ENCODE data around the gene RNF157. TPM values are rescaled to one million over a fixed set of nuclear protein-coding genes. Genes with fewer than 3 reads are reported as not detected.

The RNF157 gene
- total and polyA plus RNA-seq, 9 of the 15 experiments (the other 6 are each of a cell fraction or from before 2014, with no cell fraction given), result 8.1 to 31.7 (median 20.8) TPM

DNA sequence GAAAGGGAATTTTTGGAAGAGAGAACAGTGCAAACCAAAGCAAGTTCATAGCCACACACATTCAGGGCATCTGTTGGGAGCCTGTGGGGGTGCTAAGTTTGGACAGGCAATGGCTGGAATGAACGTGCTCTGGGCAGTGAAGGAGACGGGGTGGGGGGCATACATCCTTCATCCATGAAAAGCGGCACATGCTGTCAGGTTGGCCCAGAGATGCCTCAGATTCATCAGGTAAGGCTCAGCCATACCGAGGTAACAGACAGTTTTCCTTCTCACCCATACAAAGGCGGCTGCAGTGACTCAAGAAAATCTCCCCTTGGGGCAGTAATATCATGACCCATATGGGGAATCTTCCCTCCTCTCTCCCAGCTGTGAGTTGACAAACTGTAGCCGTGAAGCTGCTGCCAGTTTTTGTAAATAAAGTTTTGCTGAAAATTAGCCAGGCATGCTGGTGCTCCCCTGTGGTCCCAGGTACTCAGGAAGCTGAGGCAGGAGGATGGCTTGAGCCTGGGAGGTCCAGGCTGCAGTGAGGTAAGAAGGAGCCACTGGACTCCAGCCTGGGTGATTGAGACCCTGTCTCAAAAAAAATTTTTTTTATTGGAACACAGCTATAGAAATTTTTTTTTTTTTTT is 15.6 kb upstream of the RNF157 start:
- peaks cover 0 to 3% of the 10 kb centered on the region in 2 experiments for H3K4me1 ChIP-seq (replicated peaks in 1 of 2; ENCODE audit: control insufficient read depth in 2 of 2, insufficient read depth in 2 of 2, low read length in 2 of 2)
- TF ChIP-seq, protein P1, sequence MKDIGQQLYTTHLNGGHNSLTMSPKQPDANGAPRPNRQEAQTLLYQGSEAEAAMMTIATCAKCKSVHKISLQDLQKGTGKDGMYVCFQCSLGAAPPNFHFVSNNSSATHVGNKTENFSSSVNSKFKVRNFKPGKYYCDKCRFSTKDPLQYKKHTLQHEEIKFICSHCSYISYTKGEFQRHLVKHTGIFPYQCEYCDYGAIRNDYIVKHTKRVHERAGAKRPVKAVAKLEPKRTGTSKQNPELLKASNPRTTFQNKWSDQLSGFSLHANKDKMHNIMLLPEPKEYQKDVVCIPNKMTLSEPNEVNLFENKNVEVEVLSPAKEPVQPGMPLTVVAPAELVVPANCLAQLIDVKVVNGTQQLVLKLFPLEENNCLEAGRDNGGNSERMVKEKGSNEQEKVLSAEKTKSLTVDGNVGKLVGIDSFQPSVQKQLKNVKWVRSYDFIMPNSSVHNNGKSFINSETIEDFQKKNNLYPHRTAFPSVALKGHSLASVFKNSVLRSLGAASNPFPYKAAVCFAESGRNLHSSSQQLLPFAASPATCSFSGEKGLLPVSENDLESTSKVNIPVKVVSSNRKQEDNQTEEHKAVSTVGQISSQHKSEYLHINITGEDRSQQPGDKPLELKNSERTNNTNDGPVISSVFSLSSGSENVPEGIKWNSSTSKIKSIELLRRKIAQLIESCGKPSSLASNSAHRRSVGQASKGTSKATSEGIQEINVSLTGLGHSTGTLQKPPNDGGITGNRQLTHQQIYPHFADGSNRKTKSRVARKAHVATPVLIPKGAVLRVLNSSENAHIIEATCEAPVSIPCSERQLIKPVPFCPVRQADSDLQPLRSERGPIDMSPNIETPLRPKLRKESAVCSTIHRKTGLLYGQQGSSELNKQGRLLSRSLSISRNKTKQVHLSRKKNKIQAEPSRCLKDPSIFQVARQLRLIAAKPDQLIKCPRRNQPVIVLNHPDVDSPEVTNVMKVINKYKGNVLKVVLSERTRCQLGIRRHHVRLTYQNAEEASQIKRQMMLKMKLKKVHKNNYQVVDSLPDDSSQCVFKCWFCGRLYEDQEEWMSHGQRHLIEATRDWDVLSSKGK (CRISPR knock-in tag; IDR thresholded peaks at IDR 0.05), result no peak
- no peak for TF ChIP-seq ZC3H8 (IDR thresholded peaks at IDR 0.05)
- TF ChIP-seq ZBTB40 (IDR thresholded peaks at IDR 0.05), result peak; percentile 95
- peak; percentile 90 for TF ChIP-seq ZBTB40 (CRISPR knock-in tag; IDR thresholded peaks at IDR 0.05)
- TF ChIP-seq ATF3 (IDR thresholded peaks at IDR 0.05), result peak; percentile 64; the same call in 1 of the 2 replicates
- TF ChIP-seq ATF3 (CRISPR knock-in tag; conservative IDR thresholded peaks at IDR 0.05), result no peak
- no peak for TF ChIP-seq SIX5 (IDR thresholded peaks at IDR 0.05; ENCODE audit: borderline replicate concordance in 1 of 2, insufficient read depth in 1 of 2, low read depth in 1 of 2, low read length in 2 of 2)
- TF ChIP-seq PRMT5 (CRISPR knock-in tag; IDR thresholded peaks at IDR 0.05), result no peak

More for the DNA sequence above, 15.6 kb upstream of the RNF157 start:
- no peak overlapping the region; a peak in 1 of 4 replicates for H3K9ac ChIP-seq (ENCODE audit: insufficient read depth in 1 of 2, low read depth in 2 of 2, low read length in 2 of 2)
- H3K4me2 ChIP-seq (ENCODE audit: insufficient read depth, low read length), result no peak overlapping the region
- no peaks in the 10 kb centered on the region for H3K9me1 ChIP-seq (ENCODE audit: control insufficient read depth, insufficient read depth, low read length)
- no peaks in the 10 kb centered on the region for H3K36me3 ChIP-seq (ENCODE audit: control insufficient read depth, insufficient read depth, low read length)
- WGBS (ENCODE audit: insufficient coverage, low coverage, missing lambda C conversion rate), result 25% methylated on average over 6 of the region's 6 CpGs
- intact Hi-C loops (cut with micrococcal nuclease), result no loop called here
- FAIRE-seq (no peak), DNase-seq (ENCODE audit: extremely low read depth in 1 of 4, low spot score in 3 of 4) (no peak), ATAC-seq (no peak; the same call in 2 of the 3 replicates)
- in situ Hi-C loops (cut with MboI), result no loop called here
- no peaks in the 10 kb centered on the region for H3K27me3 ChIP-seq (ENCODE audit: control insufficient read depth in 2 of 2, insufficient read depth in 2 of 2, low read length in 2 of 2)
- BruUV-seq (replicated peaks), result no TSS peak
- no peak overlapping the region for H3K27ac ChIP-seq (ENCODE audit: extremely low read depth, low read depth, low read length)
- ChIA-PET CTCF (ENCODE audit: low intra/inter-chr PET ratio) (no interaction called here), POLR2A (interaction anchor here (0.6 to 17.8 kb wide), 6 partner anchors 8 to 45 kb away, joined by 3 to 227 read pairs (median 6); partner anchors contain the start of genes RNF157 and UBALD2)
- H4K20me1 ChIP-seq (replicated peaks; ENCODE audit: control insufficient read depth, insufficient read depth, low read length), result no peaks in the 10 kb centered on the region
- H3K4me3 ChIP-seq, result no peak overlapping the region
- H3K79me2 ChIP-seq (ENCODE audit: control insufficient read depth, insufficient read depth, low read length), result no peaks in the 10 kb centered on the region
- no peak overlapping the region for H2AFZ ChIP-seq (ENCODE audit: low read depth, low read length)
- H3K9me3 ChIP-seq (replicated peaks; ENCODE audit: control insufficient read depth, insufficient read depth, low read depth, low read length), result no peaks in the 10 kb centered on the region
